NT2/D1 (cell line): ENCODE data around the gene TMEM62.

Source experiments
- SUZ12 ChIP-seq: IDR thresholded peaks from 2 replicates; pipeline ENCODE4 v1.6.1; 2011; ENCODE audit not compliant: insufficient read length, insufficient read depth; ENCODE audit errors: extremely low read depth
- YY1 ChIP-seq: IDR thresholded peaks from 2 replicates; pipeline ENCODE4 v1.6.1; 2011; ENCODE audit not compliant: insufficient read length, insufficient read depth
- ZNF274 ChIP-seq: IDR thresholded peaks from 2 replicates; pipeline ENCODE4 v1.6.1; 2011; ENCODE audit warnings: mild to moderate bottlenecking, low read depth, low read length

DNA sequence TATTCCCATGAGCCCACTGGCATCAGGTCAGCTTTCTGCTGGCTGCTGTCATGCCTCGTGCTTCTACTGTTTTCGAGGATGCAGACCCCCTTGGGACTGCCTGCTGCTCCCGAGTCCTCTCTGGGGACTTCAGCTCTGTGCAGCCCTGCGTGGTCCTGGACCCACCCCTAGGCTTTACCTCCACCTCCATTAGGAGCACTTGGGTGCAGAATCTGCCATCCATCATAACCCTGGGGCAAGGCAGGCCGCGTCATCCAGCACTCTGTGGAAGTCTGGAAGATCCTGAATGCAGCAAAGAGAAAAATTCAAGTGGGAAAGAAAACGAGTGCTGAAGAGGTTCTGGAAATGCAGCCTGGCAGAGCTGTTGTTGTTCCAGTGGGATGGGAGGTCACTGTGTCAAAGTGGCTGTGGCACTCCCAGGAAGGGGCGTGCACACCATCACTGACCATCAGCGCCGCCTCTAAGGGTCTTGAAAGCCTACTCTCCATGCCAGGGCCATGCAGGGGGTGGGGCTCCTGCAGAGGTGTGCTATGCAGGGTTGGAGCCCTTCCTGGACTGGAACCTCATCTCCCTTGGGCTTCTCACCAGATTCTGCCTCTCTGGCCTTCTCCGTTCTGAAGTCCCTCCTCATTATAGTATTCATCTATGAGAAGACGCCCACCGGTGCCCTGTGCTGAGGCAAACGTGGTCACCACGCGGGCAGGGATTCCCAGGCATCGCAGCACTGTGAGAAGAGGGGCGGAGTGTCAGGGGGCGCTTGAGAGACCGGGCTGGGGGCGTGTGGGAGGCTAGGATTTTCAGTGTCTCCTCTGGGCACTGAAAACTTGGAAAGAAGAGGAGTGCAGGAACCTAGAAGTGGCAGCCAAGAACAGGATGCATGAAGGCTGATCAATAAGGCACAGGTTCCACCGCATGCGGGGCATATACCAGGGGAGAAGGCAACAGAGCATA lies 74.9 kb downstream of the TMEM62 start:
- TF ChIP-seq SUZ12, result no peak
- TF ChIP-seq YY1, result no peak
- no peak for TF ChIP-seq ZNF274
